ENCODE measurements around the gene UTP20. TPM values are rescaled to one million over a fixed set of nuclear protein-coding genes. Genes with fewer than 3 reads are reported as not detected.

The UTP20 gene
- polyA plus RNA-seq, 2 of the 4 experiments (the other 2 are of a cell fraction), result 12.6 to 34.6 TPM

GRCh38 chr12:101305226-101305779, 25.4 kb downstream of the UTP20 start:
- ATAC-seq (no peak), DNase-seq (ENCODE audit: low read depth in 1 of 2, low spot score in 1 of 2) (no peak), FAIRE-seq (no peak)
- Histone ChIP-seq H3K4me1 (no peaks in the 10 kb centered on the region), H3K27ac (no peak overlapping the region), H3K4me2 (no peak overlapping the region), H3K9me3 (no peaks in the 10 kb centered on the region), H3K4me3 (no peak overlapping the region)
- 80% methylated on average over 2 of the region's 2 CpGs for WGBS (ENCODE audit: missing lambda C conversion rate)
- ChIA-PET CTCF (no interaction called here), POLR2A (no interaction called here)
- TF ChIP-seq CTCF (IDR thresholded peaks at IDR 0.05) (no peak), HOXB13 (CRISPR knock-in tag; IDR thresholded peaks at IDR 0.05; ENCODE audit: low read depth) (no peak)

- CTCF ChIA-PET, result no interaction called here
- WGBS (ENCODE audit: missing lambda C conversion rate), result 98% methylated on average over 2 of the region's 2 CpGs
- TF ChIP-seq PHF8 (IDR thresholded peaks at IDR 0.05; ENCODE audit: borderline replicate concordance, low read depth) (no peak), FOXS1 (CRISPR knock-in tag; IDR thresholded peaks at IDR 0.05) (no peak), USF2 (IDR thresholded peaks at IDR 0.05) (no peak), HES2 (IDR thresholded peaks at IDR 0.05) (no peak), RARB (CRISPR knock-in tag; IDR thresholded peaks at IDR 0.05) (no peak), TP53 (CRISPR knock-in tag; IDR thresholded peaks at IDR 0.05) (no peak), POLR2AphosphoS2 (conservative IDR thresholded peaks at IDR 0.05; ENCODE audit: low read length) (no peak), KDM5A (IDR thresholded peaks at IDR 0.05) (no peak), EP300 (IDR thresholded peaks at IDR 0.05) (no peak), HEYL (CRISPR knock-in tag; IDR thresholded peaks at IDR 0.05) (no peak), FOSB (CRISPR knock-in tag; IDR thresholded peaks at IDR 0.05) (no peak), HDAC2 (IDR thresholded peaks at IDR 0.05) (no peak), RAD21 (conservative IDR thresholded peaks at IDR 0.05 in 1 of 2, IDR thresholded peaks at IDR 0.05 in 1 of 2) (no peak), CHD4 (IDR thresholded peaks at IDR 0.05; ENCODE audit: borderline replicate concordance) (no peak), MAZ (IDR thresholded peaks at IDR 0.05; ENCODE audit: borderline replicate concordance, low read depth, low read length) (no peak)
Observed at GRCh38 chr12:101305794-101306193, 25.9 kb downstream of the UTP20 start.

GRCh38 chr12:101322480-101322879, 42.6 kb downstream of the UTP20 start:
- ATAC-seq (no peak), FAIRE-seq (no peak), DNase-seq (ENCODE audit: low read depth in 1 of 2, low spot score in 1 of 2) (no peak)
- CTCF ChIA-PET, result interaction anchor here (1.5 to 2.2 kb wide), 4 partner anchors 8 to 495 kb away, joined by 4 to 8 read pairs (median 5); no protein-coding TSS in a partner anchor
- Histone ChIP-seq H3K27ac (no peak overlapping the region), H3K4me2 (no peak overlapping the region), H3K4me1 (no peaks in the 10 kb centered on the region), H3K4me3 (no peak overlapping the region), H3K9me3 (no peaks in the 10 kb centered on the region)
- POLR2A ChIA-PET, result no interaction called here
- TF ChIP-seq CBX2 (IDR thresholded peaks at IDR 0.05; ENCODE audit: borderline replicate concordance, low read depth) (no peak), KDM1A (IDR thresholded peaks at IDR 0.05; ENCODE audit: low read depth) (no peak), RAD21 (conservative IDR thresholded peaks at IDR 0.05 in 1 of 2, IDR thresholded peaks at IDR 0.05 in 1 of 2) (no peak), RARB (CRISPR knock-in tag; IDR thresholded peaks at IDR 0.05) (no peak), CBX8 (IDR thresholded peaks at IDR 0.05) (no peak), BCL3 (IDR thresholded peaks at IDR 0.05) (no peak), NR3C1 (IDR thresholded peaks at IDR 0.05) (no peak), SMC3 (IDR thresholded peaks at IDR 0.05) (no peak), HOXB5 (CRISPR knock-in tag; IDR thresholded peaks at IDR 0.05) (no peak), FOSL2 (IDR thresholded peaks at IDR 0.05) (no peak), FOSL2 (CRISPR knock-in tag; IDR thresholded peaks at IDR 0.05) (no peak), MAX (IDR thresholded peaks at IDR 0.05) (no peak), POLR2AphosphoS2 (conservative IDR thresholded peaks at IDR 0.05; ENCODE audit: low read length) (no peak), ZNF302 (CRISPR knock-in tag; IDR thresholded peaks at IDR 0.05) (no peak), NFE2L2 (conservative IDR thresholded peaks at IDR 0.05; ENCODE audit: low read length) (no peak), PBX3 (IDR thresholded peaks at IDR 0.05) (no peak), CHD2 (IDR thresholded peaks at IDR 0.05; ENCODE audit: low read length, partially characterized antibody) (no peak), GATA3 (IDR thresholded peaks at IDR 0.05; ENCODE audit: borderline replicate concordance) (no peak), ZSCAN20 (CRISPR knock-in tag; IDR thresholded peaks at IDR 0.05) (no peak)

More at GRCh38 chr12:101305794-101306193, 25.9 kb downstream of the UTP20 start:
- H3K27ac ChIP-seq, result no peak overlapping the region
- FAIRE-seq, result no peak
- POLR2A ChIA-PET, result no interaction called here
- no peak for DNase-seq (ENCODE audit: low read depth in 1 of 2, low spot score in 1 of 2)
- no peak overlapping the region for H3K4me2 ChIP-seq
- H3K9me3 ChIP-seq, result no peaks in the 10 kb centered on the region
- no peak overlapping the region for H3K4me3 ChIP-seq
- H3K4me1 ChIP-seq, result no peaks in the 10 kb centered on the region
- ATAC-seq, result no peak
